ENCODE results near the gene PLCL1. TPM values are rescaled to one million over a fixed set of nuclear protein-coding genes. Genes with fewer than 3 reads are reported as not detected.

PLCL1 gene
- total RNA-seq, 1 experiment from 2014 or later: 0.07 TPM

- Histone ChIP-seq H3K27me3 (ENCODE audit: insufficient read depth, low read length) (peaks cover 15% of the 10 kb centered on the region), H3K36me3 (ENCODE audit: control insufficient read depth in 1 of 2, insufficient read depth in 2 of 2, low read length in 2 of 2) (no peaks in the 10 kb centered on the region), H3K9me2 (ENCODE audit: insufficient read depth) (no peaks in the 10 kb centered on the region), H3K4me2 (ENCODE audit: low read length) (no peak overlapping the region), H4K20me1 (ENCODE audit: insufficient read depth) (no peaks in the 10 kb centered on the region), H3K9me3 (ENCODE audit: control insufficient read depth in 1 of 2, insufficient read depth in 1 of 2, low read depth in 1 of 2, low read length in 2 of 2) (no peaks in the 10 kb centered on the region), H3K4me1 (ENCODE audit: control insufficient read depth in 1 of 2, insufficient read depth in 2 of 2, low read length in 2 of 2) (no peaks in the 10 kb centered on the region), H2AFZ (ENCODE audit: low read depth, low read length, poor library complexity, severe bottlenecking) (no peak overlapping the region), H3K79me2 (ENCODE audit: insufficient read depth, low read length) (no peaks in the 10 kb centered on the region), H3K4me3 (replicated peaks in 1 of 2; ENCODE audit: low read depth in 1 of 2, low read length in 2 of 2) (no peak overlapping the region), H3K9ac (ENCODE audit: low read length) (no peak overlapping the region), H3K27ac (ENCODE audit: low read depth, low read length) (no peak overlapping the region)
- ATAC-seq: no peak
- POLR2A ChIA-PET: no interaction called here
- no TSS peak for BruUV-seq (replicated peaks)
- TF ChIP-seq CBX3 (IDR thresholded peaks at IDR 0.05; ENCODE audit: low read depth) (no peak), SP1 (IDR thresholded peaks at IDR 0.05; ENCODE audit: low read depth) (no peak), EZH2 (IDR thresholded peaks at IDR 0.05) (no peak), YY1 (IDR thresholded peaks at IDR 0.05; ENCODE audit: extremely low read depth, insufficient replicate concordance, low read depth, low read length) (no peak)
- TF ChIP-seq, protein P1, sequence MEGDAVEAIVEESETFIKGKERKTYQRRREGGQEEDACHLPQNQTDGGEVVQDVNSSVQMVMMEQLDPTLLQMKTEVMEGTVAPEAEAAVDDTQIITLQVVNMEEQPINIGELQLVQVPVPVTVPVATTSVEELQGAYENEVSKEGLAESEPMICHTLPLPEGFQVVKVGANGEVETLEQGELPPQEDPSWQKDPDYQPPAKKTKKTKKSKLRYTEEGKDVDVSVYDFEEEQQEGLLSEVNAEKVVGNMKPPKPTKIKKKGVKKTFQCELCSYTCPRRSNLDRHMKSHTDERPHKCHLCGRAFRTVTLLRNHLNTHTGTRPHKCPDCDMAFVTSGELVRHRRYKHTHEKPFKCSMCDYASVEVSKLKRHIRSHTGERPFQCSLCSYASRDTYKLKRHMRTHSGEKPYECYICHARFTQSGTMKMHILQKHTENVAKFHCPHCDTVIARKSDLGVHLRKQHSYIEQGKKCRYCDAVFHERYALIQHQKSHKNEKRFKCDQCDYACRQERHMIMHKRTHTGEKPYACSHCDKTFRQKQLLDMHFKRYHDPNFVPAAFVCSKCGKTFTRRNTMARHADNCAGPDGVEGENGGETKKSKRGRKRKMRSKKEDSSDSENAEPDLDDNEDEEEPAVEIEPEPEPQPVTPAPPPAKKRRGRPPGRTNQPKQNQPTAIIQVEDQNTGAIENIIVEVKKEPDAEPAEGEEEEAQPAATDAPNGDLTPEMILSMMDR (IDR thresholded peaks at IDR 0.05 in 2 of 3, conservative IDR thresholded peaks at IDR 0.05 in 1 of 3; ENCODE audit: borderline replicate concordance in 1 of 3, insufficient read depth in 1 of 3, low read depth in 2 of 3, low read length in 2 of 3): no peak
- no peak for DNase-seq (ENCODE audit: low read depth, low spot score)
- CTCF ChIA-PET: no interaction called here
- intact Hi-C loops (cut with micrococcal nuclease): no loop called here
- RAD21 ChIA-PET (ENCODE audit: low non-redundant PET in 1 of 2, low total read pairs in 2 of 2, uncharacterized antibody in 2 of 2, unreplicated experiment in 2 of 2): no interaction called here
These were observed 192.2 kb downstream of the PLCL1 start for GRCh38 chr2:197996583-197996982.

GRCh38 chr2:197997083-197997541 is 192.7 kb downstream of the PLCL1 start:
- H3K9me3 ChIP-seq (ENCODE audit: control insufficient read depth in 1 of 2, insufficient read depth in 1 of 2, low read depth in 1 of 2, low read length in 2 of 2): no peaks in the 10 kb centered on the region
- RAD21 ChIA-PET (ENCODE audit: low non-redundant PET in 1 of 2, low total read pairs in 2 of 2, uncharacterized antibody in 2 of 2, unreplicated experiment in 2 of 2): no interaction called here
- no peak overlapping the region for H3K4me3 ChIP-seq (replicated peaks in 1 of 2; ENCODE audit: low read depth in 1 of 2, low read length in 2 of 2)
- H3K79me2 ChIP-seq (ENCODE audit: insufficient read depth, low read length): no peaks in the 10 kb centered on the region
- H4K20me1 ChIP-seq (ENCODE audit: insufficient read depth): no peaks in the 10 kb centered on the region
- POLR2A ChIA-PET: no interaction called here
- H3K27ac ChIP-seq (ENCODE audit: low read depth, low read length): no peak overlapping the region
- no TSS peak for BruUV-seq (replicated peaks)
- DNase-seq (ENCODE audit: low read depth, low spot score) (no peak), ATAC-seq (no peak)
- no peaks in the 10 kb centered on the region for H3K4me1 ChIP-seq (ENCODE audit: control insufficient read depth in 1 of 2, insufficient read depth in 2 of 2, low read length in 2 of 2)
- no peak overlapping the region for H3K9ac ChIP-seq (ENCODE audit: low read length)
- no peak for TF ChIP-seq ZBTB33 (IDR thresholded peaks at IDR 0.05; ENCODE audit: extremely low read depth, insufficient replicate concordance, low read length)
- no peak for TF ChIP-seq MAX (IDR thresholded peaks at IDR 0.05)
- no peak for TF ChIP-seq POLR2AphosphoS5 (IDR thresholded peaks at IDR 0.05; ENCODE audit: low read depth, low read length)
- no peak for TF ChIP-seq EGR1 (IDR thresholded peaks at IDR 0.05; ENCODE audit: low read depth)
- TF ChIP-seq ZFX (IDR thresholded peaks at IDR 0.05): no peak
- TF ChIP-seq ZNF274 (IDR thresholded peaks at IDR 0.05; ENCODE audit: low read depth, low read length): no peak
- TF ChIP-seq SRF (IDR thresholded peaks at IDR 0.05; ENCODE audit: low read depth): no peak
- no peaks in the 10 kb centered on the region for H3K36me3 ChIP-seq (ENCODE audit: control insufficient read depth in 1 of 2, insufficient read depth in 2 of 2, low read length in 2 of 2)
- H3K4me2 ChIP-seq (ENCODE audit: low read length): no peak overlapping the region
- H2AFZ ChIP-seq (ENCODE audit: low read depth, low read length, poor library complexity, severe bottlenecking): no peak overlapping the region
- H3K27me3 ChIP-seq (ENCODE audit: insufficient read depth, low read length): peaks cover 15% of the 10 kb centered on the region
- no peaks in the 10 kb centered on the region for H3K9me2 ChIP-seq (ENCODE audit: insufficient read depth)
- CTCF ChIA-PET: no interaction called here
- intact Hi-C loops (cut with micrococcal nuclease): no loop called here

All from HCT116 (cell line).